Fibroblast of skin of scalp (primary cell): ENCODE results near the gene SNX21. TPM values are rescaled to one million over a fixed set of nuclear protein-coding genes. Genes with fewer than 3 reads are reported as not detected.
"Not testable (repeated sequence)": the region's sequence is repeated elsewhere in the genome, so short reads cannot be mapped to it uniquely, and the experiment has no call there.

Source experiments
- DNase-seq: peaks from one replicate; pipeline ENCODE4 v3.0.0-alpha.2; 2013
- polyA plus RNA-seq, 2 experiments: library from polyadenylated mRNA; unstranded; fragments of 120-200 nt; gene quantifications; one replicate each; pipeline ENCODE4 v1.2.1, GENCODE V29; 2013; ENCODE audit not compliant: insufficient read length in 2 of 2

The SNX21 gene, protein sequence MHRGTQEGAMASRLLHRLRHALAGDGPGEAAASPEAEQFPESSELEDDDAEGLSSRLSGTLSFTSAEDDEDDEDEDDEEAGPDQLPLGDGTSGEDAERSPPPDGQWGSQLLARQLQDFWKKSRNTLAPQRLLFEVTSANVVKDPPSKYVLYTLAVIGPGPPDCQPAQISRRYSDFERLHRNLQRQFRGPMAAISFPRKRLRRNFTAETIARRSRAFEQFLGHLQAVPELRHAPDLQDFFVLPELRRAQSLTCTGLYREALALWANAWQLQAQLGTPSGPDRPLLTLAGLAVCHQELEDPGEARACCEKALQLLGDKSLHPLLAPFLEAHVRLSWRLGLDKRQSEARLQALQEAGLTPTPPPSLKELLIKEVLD
- polyA plus RNA-seq (2013, experiment 1 of 2; ENCODE audit: insufficient read length) = 16.0 TPM
- 17.2 TPM for polyA plus RNA-seq (2013, experiment 2 of 2; ENCODE audit: insufficient read length)

DNA sequence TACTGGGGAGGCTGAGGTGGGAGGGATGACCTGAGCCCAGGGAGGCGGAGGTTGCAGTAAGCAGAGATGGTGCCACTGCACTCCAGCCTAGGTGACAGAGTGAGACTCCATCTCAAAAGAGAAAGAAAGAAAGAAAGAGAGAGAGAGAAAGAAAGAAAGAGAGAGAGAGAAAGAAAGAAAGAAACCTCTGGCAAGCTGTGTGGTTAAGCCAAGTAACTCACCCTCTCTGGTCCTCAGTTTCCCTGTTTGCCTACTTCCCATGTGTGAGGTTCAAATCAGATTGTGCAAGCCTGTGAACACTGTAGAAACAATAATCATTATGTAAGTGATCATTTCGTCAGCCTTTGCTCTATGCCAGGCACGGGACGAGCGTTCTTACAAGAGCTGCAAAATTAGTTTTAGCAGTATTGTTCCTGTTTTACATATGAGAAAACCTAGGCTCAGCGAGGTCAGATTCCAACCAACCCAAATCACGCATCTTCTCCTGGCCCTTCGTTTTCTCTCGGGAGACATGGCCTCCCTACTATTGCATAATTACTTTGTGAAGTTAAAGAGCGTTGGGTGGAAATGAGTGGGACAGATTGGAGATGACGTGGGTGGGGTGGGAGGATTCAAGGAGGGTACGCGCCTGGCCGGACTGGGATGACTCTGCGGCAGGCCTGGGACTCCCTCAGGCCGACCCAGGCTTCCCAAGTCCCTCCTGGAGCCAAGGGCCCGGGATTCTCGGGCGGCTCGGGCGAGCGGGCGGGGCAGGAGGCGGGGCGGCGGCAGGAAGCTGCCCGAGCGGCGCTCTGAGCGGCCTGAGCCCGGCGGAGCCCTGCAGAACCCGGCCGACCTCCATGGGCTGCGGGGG lies at the start of gene SNX21:
SNX21 (plus strand) TSS at position 770 of the 853 bp plus-strand sequence. CDS start 121 bp downstream, outside the sequence.
- peak; percentile 94 for DNase-seq

DNA sequence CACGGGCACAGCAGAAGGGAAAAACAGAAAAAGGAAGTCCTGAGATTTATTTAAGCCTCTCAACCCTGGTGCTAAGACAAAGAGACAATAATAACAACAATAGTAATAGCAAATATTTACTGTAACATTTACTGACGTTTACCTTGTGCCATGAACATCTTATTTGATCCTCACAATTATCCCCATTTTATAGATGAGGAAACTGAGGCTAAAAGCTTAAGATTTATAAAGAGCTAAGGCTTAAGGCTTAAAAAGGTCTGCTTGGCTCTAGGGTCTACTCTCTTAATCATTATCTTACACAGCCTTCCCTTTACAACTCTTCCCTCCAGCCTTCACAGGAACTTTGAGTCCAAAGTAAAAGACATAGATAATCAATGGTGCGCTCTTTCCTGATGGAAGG lies 45.2 kb upstream of the SNX21 start:
- no peak for DNase-seq

DNA sequence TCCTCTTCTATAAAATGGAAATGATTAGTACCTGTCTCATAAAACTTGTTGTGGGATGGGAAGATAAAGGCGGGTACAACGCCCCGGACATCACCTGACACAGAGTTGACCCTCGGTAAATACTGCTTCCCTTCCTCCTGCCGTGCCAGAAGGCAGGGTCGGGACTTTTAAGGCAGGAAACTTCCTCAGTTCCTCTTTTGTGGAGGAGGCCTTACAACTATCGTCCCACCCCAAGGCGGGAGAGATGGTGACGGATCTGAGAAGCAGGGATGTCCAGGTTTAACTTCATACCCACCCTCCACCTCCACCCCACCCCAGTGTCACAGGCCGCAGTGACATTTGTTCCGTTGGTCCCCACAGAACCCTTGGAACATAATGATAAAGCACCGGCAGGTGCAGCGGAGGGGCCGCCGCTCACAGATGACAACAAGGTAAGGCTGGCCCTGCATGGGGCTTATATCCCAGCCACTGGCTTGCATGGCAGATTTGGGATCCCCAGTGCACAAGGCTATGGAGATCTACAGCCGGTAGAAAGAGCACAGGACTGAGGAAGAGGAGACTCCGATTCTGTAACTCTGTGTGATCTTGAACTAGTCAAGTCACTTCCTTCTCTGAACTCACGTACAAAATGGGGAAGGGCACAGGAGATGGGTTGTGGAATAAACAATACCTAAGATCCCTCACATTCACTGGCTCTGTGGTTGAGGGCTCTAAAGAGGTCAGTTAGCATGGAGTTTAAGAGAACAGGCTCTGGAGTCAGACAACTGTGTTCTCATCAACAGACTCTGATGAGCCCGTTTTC lies 41.1 kb upstream of the SNX21 start:
- no peak for DNase-seq

DNA sequence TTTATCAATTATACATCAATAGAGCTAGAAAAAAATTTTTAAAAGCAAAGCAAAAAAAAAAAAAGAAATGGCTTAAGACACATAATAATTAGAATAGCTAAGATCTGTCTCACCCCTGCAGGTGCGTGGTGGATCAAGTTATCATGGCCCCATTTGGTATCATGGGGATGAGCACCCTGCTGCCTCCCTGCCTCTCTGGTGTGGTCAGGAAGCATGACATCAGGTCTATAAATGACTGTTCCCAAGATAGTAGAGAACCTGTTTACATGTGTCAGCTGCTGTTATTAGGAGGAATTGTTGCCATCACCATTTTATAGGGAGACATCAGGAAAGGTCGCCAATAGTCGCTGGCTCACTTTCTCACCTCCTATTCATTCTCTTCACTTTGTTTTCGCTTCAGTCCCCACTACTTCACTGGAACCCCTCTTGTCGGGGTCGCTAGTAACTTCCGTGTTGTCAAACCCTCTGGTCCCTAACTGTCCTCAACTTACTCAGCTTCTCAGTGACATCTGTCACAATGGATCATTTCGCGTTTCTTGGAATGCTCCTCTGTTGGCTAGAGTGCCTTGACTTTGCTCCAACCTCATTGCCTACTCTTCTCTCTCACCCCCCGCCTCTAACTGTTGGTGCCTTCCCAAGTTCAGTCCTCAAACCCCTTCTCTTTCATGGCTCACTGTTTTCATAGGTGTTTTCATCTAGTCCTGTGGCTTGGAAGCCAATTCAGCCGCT lies 37.1 kb upstream of the SNX21 start:
- DNase-seq = no peak

DNA sequence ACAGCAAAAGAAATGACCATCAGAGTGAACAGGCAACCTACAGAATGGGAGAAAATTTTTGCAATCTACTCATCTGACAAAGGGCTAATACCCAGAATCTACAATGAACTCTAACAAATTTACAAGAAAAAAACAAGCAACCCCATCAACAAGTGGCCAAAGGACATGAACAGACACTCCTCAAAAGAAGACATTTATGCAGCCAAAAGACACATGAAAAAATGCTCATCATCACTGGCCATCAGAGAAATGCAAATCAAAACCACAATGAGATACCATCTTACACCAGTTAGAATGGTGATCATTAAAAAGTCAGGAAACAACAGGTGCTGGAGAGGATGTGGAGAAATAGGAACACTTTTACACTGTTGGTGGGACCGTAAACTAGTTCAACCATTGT lies 36.1 kb upstream of the SNX21 start:
- DNase-seq = not testable (repeated sequence)

DNA sequence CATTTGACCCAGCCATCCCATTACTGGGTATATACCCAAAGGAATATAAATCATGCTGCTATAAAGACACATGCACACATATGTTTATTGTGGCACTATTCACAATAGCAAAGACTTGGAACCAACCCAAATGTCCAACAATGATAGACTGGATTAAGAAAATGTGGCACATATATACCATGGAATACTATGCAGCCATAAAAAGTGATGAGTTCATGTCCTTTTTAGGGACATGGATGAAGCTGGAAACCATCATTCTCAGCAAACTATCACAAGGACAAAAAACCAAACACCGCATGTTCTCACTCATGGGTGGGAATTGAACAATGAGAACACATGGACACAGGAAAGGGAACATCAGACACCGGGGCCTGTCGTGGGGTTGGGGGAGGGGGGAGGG lies 35.6 kb upstream of the SNX21 start:
- DNase-seq = not testable (repeated sequence)

DNA sequence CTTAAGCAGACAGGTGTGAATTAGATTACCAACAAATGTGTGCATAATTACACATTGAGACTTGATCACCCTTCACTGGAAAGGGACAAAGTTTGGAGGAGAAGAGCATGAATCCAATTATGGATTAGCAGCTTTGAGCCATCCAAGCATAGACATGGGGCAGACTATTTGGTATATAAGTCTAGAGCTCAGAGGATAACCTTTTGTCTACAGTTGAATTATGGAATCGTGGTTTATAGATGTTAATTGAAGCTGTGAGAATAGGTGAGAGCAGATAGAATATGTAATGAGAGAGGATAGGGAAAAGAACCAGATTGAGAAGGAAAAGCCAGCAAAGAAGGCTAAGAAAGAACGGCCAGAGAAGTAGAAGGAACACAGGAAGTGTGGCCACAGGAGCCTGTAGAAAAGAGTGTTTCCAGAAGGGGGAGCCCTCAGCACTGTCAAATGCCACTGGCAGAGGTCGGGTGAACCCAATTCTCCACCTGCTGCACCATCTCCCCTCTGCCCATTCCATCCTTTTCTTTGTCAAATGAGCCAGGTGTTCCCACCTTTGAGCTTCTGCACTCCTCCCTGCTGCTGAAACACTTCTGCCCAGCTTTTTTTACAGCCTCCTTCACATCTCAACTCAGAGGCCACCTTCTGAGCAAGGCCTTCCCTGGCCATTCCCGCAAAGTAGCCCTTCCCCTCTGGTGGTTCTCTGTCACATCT lies 34.5 kb upstream of the SNX21 start:
- peak; percentile 49 for DNase-seq

DNA sequence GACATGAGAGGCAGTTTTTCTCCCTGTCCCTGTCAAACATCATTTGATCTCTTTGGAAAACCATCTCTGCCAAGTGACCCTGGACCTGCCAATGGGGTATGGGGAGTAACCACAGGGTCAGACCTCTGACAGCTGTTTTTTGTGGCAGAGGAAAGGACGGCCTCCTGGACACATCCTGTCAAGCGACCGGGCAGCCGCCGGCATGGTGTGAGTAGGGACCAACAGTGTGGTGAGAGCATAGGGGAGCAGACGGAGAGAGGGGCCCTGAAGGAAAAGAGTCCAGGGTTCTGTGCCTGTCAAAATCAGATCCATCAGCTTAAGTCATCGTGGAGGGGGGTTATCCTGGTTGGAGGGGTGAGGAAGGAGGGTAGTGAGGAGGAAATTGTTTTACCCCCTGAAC lies 31.7 kb upstream of the SNX21 start:
- no peak for DNase-seq

DNA sequence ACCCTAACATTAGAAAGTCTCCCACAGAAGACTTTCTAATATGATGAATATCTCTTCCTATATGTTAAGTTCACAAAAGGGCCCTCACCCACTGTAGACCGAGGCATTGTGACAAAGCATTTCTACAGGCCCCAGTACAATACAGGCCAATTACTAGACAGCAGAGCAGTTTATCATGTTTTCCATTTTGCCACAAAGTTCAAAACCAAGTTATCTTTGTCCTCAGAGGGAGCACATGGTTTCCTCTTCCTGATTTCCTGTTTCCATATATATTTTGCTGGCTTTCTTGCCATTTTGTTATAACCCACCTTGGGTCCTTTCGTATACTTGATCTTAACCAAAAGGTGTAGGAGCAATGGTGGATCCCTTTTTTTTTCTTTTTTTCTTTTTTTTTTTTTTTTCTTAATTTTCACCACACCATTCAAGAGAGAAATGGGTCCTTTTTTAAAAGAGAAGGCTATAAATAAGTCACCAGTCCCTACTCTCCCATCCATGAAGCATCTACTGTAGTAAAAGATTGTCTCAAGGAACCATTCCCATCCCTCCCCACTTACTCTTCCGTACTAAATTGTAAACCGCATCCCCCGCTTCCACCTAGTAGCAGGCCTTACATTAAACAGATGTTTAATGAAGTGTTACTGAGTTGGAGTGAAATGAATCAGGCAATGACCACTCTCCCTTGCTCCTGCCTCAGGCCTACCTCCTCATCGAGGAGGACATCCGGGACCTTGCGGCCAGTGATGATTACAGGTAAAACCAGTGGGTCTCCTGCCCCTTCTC lies 23.2 kb upstream of the SNX21 start:
- no peak for DNase-seq

DNA sequence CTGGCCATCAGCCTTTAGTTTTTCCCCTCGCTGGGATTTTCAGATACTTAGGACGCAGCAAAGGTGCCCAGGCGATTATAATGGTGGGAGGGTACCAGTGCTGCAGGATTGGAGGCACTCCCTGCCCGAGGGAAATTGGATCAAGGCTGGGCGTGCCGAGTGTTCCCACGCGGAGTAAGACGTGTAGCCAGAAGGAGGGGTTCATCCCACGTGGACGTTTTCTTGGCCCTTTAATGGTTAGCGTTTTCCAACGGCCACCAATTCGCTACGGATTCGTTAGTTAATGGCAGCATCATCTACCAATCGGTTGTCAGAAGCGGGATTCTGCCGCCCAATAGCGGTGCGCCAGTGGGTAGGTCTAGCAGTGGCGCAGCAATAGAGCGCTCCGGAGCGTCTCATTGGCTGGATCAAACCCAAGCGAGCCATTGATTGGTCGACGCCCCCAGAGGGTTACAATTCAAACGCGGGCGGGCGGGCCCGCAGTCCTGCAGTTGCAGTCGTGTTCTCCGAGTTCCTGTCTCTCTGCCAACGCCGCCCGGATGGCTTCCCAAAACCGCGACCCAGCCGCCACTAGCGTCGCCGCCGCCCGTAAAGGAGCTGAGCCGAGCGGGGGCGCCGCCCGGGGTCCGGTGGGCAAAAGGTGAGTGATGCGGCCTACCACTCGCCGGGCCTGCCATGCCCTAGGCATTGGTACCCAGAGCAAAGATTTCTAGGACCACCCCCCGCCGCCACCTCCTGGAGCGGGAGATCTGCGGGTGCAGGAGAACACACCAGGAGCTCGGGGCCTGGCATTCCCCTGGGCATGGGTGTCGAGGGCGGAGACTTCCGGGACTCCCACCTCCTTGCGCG lies 21.2 kb upstream of the SNX21 start, which contains the start of gene UBE2C:
UBE2C (plus strand) TSS at position 488 of the 849 bp plus-strand sequence; CDS start at position 540, 52 bp downstream.
- DNase-seq = peak; percentile 100

DNA sequence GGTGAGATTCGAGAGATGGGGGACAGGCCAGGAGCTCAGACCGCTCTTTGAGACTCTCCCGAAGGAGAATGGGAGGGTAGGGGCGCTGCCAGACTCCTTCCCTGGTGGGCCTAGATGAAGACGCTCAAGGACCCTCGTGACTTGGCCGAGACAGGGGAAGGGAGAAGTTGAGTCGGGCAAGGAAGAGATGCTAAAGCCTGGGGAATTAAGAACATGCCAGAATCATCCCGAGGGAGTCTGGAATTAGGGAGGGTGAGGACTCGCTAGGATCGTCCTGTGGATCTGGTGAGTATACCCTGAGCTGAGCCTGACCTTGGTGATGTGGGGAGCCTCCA lies 20.6 kb upstream of the SNX21 start:
- DNase-seq = no peak

DNA sequence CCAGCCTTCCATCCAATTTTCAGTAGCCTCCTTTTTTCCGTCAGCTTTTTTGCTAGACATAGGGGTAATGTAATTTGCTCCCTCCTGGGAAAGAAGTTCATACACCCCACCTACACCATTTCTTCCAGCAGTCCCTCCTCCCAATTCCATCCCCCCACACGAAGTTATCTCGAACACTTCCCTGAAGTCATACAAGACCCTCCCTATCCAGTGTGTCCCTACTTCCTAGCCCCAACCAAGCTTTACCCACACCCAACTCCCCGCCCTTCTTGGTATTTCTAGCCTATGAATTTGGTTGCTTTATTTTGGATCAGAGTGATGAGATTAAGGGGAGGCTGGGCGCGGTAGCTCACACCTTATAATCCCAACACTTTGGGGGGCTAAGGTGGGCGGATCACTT lies 20.1 kb upstream of the SNX21 start:
- no peak for DNase-seq

DNA sequence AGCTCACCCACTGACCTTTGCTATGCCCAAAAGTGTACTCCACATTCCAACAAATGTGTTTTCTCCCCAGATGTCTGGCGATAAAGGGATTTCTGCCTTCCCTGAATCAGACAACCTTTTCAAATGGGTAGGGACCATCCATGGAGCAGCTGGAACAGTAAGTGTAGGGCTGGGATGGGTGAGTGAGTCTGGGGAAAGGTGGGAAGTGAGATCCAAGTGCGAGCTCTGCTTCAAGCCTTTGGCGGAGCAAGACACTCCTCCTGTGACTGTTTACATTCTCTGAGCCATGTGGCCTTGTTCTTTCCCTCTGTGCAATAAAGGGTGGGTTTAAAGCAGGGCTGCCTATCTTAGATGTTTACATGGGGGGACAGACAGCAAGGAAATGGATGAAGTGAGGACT lies 19.3 kb upstream of the SNX21 start:
- no peak for DNase-seq

DNA sequence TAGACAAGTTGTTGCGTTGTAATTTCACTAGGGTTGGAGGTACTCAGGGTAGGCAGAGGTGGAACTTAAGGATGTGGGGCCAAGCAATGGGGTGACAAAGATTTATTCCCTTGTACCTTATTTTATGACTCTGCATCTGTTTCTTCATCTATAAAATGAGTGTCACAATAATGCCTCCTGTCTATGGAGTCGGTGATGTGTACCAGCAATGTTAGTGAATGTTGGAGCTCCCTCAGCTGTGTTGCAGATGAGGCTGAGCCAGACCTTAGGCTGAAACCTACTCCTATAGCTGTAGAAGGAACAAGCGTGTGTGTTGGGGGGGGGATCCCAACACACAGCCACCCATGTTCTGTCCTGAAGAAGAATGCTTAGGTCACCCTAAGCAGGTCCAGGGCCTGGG lies 16.6 kb upstream of the SNX21 start:
- no peak for DNase-seq

DNA sequence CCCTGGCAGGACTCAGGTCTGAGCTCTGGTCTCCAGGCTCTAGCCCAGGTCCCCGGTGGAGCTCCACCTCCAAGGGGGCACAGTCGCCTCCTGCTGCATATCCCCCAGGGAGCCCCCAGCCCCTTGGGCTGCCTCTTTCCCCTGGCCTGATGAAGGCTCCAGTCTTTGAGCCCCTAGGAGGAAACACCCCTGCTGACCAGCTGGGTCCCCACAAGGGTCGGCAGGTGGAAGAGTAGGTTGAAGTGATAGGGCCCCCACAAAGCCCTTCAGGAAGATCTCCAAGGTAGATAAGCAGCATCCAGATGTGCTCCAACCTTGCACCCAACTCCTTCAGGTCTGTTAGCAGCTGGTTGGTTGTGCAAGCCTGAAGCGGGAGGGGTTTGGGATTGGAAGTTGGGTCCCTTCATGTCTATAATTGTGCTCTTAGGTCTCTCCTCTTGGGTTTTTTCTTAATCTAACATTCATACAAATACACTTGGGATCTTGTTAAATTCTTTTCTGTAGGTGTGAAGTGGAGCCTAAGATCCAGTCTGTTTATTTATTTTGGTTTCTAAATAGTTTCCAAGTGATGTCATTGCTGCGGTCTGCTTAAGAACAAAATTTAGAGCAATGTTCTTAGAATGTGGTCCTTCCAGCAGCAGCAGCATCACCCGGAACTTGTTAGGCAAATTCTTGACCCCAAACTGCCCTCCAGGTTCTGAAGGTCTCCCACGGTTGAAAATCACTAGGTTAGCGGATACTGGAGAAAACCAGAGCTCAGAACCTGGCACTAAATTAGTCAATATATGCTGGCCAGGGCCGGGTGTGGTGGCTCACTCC lies 16.0 kb upstream of the SNX21 start:
- peak; percentile 84 for DNase-seq

DNA sequence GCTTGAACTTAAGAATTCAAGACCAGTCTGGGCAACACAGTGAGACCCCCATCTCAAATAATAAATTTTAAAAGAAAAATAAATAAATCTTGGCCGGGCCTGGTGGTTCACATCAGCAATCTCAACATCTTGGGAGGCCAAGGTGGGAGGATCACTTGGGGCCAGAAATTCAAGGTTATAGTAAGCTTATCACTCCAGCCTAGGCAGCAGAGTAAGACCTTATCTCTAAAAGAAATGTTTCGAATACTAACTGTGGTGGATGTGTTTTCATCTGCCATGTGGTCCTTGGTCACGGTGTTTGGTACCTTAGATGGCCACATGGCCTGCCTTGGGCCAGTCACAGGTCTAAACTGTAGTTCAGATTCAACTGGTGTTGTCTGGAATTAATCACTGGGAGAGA lies 15.4 kb upstream of the SNX21 start:
- no peak for DNase-seq

DNA sequence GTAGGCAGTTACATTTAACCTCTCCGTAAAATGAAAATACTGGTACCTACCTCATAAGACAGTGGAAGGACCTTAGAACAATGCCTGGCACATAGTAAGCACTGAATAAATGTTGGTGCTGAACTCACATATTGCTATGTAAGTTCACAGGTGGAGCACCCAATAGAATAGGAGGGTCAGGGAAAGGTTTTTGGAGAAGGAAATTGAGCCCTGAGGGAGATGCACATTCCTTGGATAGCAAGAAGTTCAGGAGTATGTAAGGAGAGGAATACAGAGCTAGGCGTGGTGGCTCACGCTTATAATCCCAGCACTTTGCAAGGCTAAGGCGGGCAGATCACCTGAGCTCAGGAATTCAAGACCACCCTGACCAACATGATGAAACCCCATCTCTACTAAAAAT lies 14.1 kb upstream of the SNX21 start:
- DNase-seq = no peak

DNA sequence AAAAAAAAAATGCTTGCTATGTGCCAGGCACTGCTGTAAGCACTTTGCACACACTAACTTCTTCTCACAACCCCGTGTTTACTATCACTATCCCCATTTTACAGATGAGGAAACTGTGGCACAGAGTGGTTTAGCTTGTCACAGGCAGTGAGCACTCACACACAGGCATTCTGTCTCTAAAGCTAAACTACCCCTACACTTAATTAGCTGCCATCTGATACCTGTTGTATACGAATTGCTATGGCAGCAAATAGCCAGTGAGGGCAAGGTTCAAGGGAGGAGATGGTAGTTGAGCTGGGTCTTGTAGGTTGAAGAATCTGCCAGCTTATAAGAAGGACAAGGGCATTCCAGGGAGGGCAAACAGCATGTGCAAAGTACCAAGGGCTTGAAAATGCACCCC lies 11.7 kb upstream of the SNX21 start:
- DNase-seq = no peak

DNA sequence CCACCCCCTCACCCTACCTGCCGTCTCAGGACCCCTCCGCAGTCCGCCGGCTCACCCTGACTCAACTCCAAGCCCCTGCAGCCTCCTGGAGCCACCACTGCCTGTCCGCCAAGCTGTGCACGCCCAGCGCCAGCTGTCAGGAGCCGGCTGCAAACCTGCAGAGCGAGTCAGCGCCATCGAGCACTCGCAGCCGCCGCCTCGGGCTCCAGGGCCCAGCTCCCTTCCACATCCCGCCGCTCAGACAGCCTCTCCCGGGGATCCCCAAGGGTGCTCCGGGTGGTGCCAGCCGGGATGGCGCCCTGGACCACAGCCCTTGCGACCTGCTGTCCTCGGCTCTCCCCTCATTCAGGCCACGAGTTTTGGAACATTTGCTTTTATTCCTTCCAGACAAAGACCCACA lies 10.7 kb upstream of the SNX21 start:
- peak; percentile 22 for DNase-seq
